Activated T-cell treated with anti-CD3 and anti-CD28 coated beads, Interleukin-2, amount 50 U/mL, for 24 hours (primary cell): ENCODE measurements around the gene FMO3.

ENCODE experiments used
- DNase-seq: peaks from one replicate; pipeline ENCODE4 v3.0.0-alpha.2; 2020
- H3K27ac Mint-ChIP-seq: 2 replicates; pipeline ENCODE4 v1.8.0; 2020; ENCODE audit warnings: mild to moderate bottlenecking, mixed read lengths
- H3K27me3 Mint-ChIP-seq: 2 replicates; pipeline ENCODE4 v1.8.0; 2020; ENCODE audit warnings: mixed read lengths
- H3K36me3 Mint-ChIP-seq: 2 replicates; pipeline ENCODE4 v1.8.0; 2020; ENCODE audit warnings: low read depth, mixed read lengths
- H3K4me1 Mint-ChIP-seq: 2 replicates; pipeline ENCODE4 v1.8.0; 2020; ENCODE audit warnings: low read depth, mixed read lengths
- H3K4me3 Mint-ChIP-seq: 2 replicates; pipeline ENCODE4 v1.8.0; 2020; ENCODE audit warnings: mild to moderate bottlenecking, moderate library complexity, mixed read lengths
- H3K9me3 Mint-ChIP-seq: 2 replicates; pipeline ENCODE4 v1.8.0; 2020; ENCODE audit warnings: mixed read lengths

FMO3 gene

DNA sequence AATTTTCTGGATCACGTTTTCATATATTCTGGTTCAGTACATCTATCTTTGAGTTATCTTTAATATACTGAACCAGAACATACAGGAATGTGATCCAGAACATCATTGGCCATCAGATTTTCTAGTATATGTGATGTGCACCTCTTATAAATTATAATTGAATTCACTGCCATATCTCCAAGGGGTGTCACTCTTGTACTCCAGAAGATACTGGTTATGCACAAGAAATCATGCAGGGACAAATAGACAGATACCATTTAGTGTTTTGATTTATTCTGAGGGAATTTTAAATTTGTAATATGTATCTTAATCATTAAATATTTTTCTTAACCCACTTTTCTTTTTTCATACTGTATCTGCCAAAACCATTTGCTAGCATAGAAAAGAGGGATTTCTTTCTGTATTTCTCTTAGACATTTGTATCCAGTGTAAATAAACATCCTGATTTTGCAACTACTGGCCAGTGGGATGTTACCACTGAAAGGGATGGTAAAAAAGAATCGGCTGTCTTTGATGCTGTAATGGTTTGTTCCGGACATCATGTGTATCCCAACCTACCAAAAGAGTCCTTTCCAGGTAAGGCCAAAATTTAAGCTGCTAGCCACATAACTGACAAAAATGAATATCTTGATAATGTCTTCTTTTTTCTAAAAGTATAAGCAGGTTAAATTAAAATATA lies 16.7 kb downstream of the FMO3 start:
- H3K9me3 Mint-ChIP-seq: no peaks in the 10 kb centered on the region
- H3K27me3 Mint-ChIP-seq: peaks cover 16% of the 10 kb centered on the region
- no peak overlapping the region for H3K4me3 Mint-ChIP-seq
- no peak overlapping the region for H3K27ac Mint-ChIP-seq
- no peak for DNase-seq
- H3K36me3 Mint-ChIP-seq: no peaks in the 10 kb centered on the region
- no peaks in the 10 kb centered on the region for H3K4me1 Mint-ChIP-seq

DNA sequence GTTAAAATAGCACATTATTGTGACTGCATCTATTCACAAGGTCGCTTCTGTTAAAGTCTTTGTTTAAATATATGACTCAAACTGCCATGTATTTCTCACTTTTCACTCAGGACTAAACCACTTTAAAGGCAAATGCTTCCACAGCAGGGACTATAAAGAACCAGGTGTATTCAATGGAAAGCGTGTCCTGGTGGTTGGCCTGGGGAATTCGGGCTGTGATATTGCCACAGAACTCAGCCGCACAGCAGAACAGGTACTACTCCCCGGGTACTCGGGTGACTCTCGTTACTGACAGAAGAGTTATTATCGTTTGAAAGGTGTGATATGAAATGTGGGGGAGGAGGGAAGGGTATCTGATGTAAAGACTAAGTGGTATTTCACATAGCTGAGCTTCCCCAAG lies 17.3 kb downstream of the FMO3 start:
- Mint-ChIP-seq H3K9me3 (no peaks in the 10 kb centered on the region), H3K4me3 (no peak overlapping the region), H3K27me3 (peaks cover 20% of the 10 kb centered on the region), H3K36me3 (no peaks in the 10 kb centered on the region), H3K27ac (no peak overlapping the region), H3K4me1 (no peaks in the 10 kb centered on the region)
- no peak for DNase-seq

DNA sequence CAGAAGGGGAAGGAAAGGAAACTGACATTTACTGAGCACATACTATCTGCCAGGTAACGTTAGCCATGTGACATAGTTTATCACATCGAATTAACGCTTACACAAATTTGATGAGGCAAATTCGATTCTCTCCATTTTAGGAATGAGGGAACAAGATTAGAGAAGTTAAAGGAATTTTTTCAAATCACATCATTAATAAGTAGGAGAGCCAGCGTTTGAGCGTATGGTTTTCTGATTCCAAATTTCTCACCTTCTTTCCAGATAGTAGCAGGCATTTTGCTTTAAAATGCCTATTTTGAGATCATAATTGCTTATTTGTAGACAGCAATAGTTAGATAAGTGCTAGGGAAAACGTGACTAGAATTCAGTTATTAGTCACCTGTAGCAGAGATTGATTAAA lies 19.3 kb downstream of the FMO3 start:
- peaks cover 19% of the 10 kb centered on the region for H3K27me3 Mint-ChIP-seq
- DNase-seq: no peak
- H3K9me3 Mint-ChIP-seq: no peaks in the 10 kb centered on the region
- H3K27ac Mint-ChIP-seq: no peak overlapping the region
- no peaks in the 10 kb centered on the region for H3K36me3 Mint-ChIP-seq
- no peaks in the 10 kb centered on the region for H3K4me1 Mint-ChIP-seq
- H3K4me3 Mint-ChIP-seq: no peak overlapping the region

DNA sequence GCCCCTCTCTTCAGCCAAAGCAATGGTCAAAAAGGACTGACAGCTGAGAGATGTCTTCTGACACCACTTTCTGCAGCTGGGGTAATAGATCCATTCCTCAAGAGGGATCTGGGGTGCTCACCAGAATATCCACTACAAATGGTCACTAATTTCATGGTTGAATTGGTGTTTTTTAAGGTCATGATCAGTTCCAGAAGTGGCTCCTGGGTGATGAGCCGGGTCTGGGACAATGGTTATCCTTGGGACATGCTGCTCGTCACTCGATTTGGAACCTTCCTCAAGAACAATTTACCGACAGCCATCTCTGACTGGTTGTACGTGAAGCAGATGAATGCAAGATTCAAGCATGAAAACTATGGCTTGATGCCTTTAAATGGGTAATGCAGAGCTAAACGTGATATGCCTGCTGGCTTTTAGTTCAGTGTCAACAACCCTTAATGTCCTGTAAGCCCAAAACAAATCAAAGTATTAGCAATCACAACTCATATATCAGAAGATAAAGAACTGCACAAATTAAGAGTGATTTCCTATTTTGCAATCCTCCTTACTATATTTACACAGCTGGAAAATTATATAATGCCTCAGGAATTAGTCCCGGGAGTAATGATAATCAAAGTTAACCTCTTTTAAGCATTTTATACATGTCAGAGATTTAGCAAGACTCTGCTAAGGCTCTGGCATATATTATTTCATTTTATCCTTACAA lies 20.1 kb downstream of the FMO3 start:
- DNase-seq: no peak
- Mint-ChIP-seq H3K27me3 (peaks cover 22% of the 10 kb centered on the region), H3K36me3 (no peaks in the 10 kb centered on the region), H3K4me1 (no peaks in the 10 kb centered on the region), H3K9me3 (no peaks in the 10 kb centered on the region), H3K27ac (no peak overlapping the region), H3K4me3 (no peak overlapping the region)

DNA sequence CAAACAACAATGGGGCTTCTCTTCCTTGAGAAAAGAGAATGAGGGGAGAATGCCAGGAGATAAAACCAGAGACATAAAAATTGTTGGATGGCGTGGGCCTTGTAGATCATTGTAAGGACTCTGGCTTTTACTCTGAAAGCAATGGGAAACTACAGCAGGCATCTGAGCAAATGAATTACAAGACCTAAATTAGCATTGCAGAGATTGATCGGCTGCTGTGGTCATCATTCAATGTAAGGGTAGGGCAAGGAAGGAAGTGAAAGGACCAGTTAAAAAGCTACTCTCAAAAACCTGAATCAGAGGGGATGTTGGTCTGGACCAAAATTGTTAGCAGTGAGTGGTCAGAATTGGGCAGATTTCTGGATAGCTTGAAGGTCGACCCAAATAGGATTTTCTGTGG lies 21.4 kb downstream of the FMO3 start:
- Mint-ChIP-seq H3K4me1 (no peaks in the 10 kb centered on the region), H3K36me3 (no peaks in the 10 kb centered on the region), H3K4me3 (no peak overlapping the region), H3K9me3 (no peaks in the 10 kb centered on the region), H3K27me3 (peaks cover 22% of the 10 kb centered on the region), H3K27ac (no peak overlapping the region)
- no peak for DNase-seq

DNA sequence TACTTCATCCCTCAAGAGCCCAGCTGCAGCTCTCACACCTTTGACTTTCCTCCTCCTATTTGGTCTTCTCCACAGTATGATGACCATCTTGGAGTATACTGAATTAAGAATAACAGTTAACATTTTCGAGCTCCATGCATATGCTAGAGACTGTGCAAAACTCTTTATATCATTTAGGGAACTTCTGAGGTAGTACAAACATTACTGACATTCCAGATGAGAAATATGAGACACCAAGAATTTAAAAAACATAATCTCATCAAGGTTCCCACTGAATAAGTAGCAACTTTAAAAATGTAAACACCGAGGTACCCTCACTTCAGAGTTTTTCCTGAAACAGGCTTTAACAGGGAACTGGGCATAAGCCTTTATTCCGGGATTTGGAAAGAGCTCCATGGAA lies 22.7 kb downstream of the FMO3 start:
- no peak overlapping the region for H3K27ac Mint-ChIP-seq
- H3K4me3 Mint-ChIP-seq: no peak overlapping the region
- DNase-seq: no peak
- no peaks in the 10 kb centered on the region for H3K9me3 Mint-ChIP-seq
- H3K27me3 Mint-ChIP-seq: peaks cover 24% of the 10 kb centered on the region
- H3K36me3 Mint-ChIP-seq: no peaks in the 10 kb centered on the region
- no peaks in the 10 kb centered on the region for H3K4me1 Mint-ChIP-seq

DNA sequence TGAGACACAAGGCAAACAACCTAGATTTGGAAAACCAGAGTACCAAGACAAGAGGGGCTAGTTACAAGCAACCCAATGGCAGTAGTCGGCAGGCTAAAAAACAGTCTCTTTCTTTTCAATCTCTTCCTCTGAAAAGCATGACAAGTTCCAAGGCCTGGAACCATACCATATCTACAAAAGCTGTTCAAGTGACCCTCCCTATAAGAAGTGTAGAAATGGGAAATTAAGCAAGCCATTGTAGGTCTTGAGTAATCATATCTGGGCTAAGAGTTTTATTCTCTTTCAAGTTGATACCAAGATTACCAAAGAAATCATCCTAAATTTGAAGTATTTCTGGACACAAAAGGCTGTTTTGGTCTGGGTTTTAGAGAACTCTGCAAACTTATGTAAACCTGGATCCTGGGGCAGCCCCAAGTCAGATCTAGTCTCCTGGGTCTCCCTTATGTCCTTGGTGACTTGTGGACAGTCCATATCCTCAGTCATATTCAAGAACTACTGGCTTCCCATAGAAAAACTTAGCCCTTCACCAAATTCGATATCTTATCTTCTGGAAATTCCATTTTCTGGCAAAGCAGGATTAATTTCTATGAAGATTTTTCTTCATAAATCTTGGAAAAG lies 24.7 kb downstream of the FMO3 start:
- H3K27me3 Mint-ChIP-seq: peaks cover 24% of the 10 kb centered on the region
- H3K36me3 Mint-ChIP-seq: no peaks in the 10 kb centered on the region
- DNase-seq: no peak
- H3K9me3 Mint-ChIP-seq: no peaks in the 10 kb centered on the region
- no peak overlapping the region for H3K4me3 Mint-ChIP-seq
- no peaks in the 10 kb centered on the region for H3K4me1 Mint-ChIP-seq
- no peak overlapping the region for H3K27ac Mint-ChIP-seq

DNA sequence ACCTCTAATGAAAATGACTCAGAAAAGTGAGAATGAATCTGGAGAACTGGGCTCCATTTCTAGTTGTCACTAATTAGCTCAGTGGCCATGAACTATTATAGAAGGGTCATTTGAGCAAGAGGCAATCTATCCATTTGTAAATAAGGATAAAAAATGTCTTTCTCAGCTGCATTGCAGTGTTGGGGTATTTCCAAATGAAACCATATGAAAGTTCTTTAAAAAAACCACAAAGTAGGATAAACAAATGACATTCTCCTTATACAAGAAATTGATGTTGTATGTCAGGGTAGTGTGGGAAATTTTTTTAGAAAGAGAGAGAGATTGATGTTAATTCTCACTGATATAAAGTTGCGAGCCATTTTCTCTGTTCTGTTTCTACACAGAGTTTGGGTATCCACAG lies 26.0 kb downstream of the FMO3 start:
- no peak for DNase-seq
- H3K27ac Mint-ChIP-seq: no peak overlapping the region
- H3K9me3 Mint-ChIP-seq: no peaks in the 10 kb centered on the region
- no peaks in the 10 kb centered on the region for H3K4me1 Mint-ChIP-seq
- H3K27me3 Mint-ChIP-seq: peaks cover 20% of the 10 kb centered on the region
- H3K4me3 Mint-ChIP-seq: no peak overlapping the region
- no peaks in the 10 kb centered on the region for H3K36me3 Mint-ChIP-seq

DNA sequence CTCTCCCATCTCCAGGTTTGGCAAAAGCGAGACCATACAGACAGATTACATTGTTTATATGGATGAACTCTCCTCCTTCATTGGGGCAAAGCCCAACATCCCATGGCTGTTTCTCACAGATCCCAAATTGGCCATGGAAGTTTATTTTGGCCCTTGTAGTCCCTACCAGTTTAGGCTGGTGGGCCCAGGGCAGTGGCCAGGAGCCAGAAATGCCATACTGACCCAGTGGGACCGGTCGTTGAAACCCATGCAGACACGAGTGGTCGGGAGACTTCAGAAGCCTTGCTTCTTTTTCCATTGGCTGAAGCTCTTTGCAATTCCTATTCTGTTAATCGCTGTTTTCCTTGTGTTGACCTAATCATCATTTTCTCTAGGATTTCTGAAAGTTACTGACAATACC lies 26.4 kb downstream of the FMO3 start:
- Mint-ChIP-seq H3K9me3 (no peaks in the 10 kb centered on the region), H3K4me3 (no peak overlapping the region), H3K27ac (no peak overlapping the region), H3K4me1 (no peaks in the 10 kb centered on the region), H3K36me3 (no peaks in the 10 kb centered on the region), H3K27me3 (peaks cover 17% of the 10 kb centered on the region)
- DNase-seq: no peak

DNA sequence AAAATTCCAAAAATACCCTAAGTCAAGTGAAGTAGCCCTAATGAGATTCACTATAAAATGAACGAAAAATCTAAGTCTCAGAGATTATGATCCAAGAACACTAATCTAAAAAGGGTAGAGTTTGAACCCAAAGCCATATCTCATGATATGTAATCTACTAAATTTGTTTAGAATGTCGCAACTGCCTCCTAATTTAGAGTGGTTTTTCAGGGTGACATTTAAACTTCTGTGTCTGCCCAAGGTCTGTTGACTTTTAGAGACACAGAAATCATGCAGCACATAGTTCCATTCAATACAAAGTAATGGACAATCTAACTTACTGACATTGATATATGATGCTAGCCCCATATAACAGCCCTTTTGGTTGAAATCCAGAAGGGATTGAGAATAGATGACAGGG lies 28.9 kb downstream of the FMO3 start:
- no peaks in the 10 kb centered on the region for H3K4me1 Mint-ChIP-seq
- H3K36me3 Mint-ChIP-seq: no peaks in the 10 kb centered on the region
- H3K27me3 Mint-ChIP-seq: peaks cover 10% of the 10 kb centered on the region
- no peaks in the 10 kb centered on the region for H3K9me3 Mint-ChIP-seq
- no peak overlapping the region for H3K4me3 Mint-ChIP-seq
- no peak for DNase-seq
- no peak overlapping the region for H3K27ac Mint-ChIP-seq

DNA sequence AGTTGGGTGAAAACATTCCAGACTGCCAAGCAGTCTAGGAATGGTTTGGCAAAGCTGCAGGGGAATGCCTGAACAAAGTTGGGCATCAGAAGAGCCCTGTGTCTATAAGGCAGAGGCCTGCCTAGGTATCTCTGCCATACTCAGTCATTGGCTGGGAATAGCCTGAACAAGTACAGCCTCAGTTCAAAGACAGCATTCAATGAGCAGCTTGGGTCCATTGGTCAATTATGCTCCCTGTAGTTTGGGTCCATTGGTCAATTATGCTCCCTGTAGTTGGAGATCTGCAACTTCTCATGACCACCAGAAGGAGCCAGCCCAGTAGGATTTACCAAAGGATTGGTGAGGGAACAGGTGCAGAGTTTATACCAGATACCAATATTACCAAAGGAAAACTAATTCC lies 31.6 kb downstream of the FMO3 start:
- Mint-ChIP-seq H3K27me3 (peaks cover 9% of the 10 kb centered on the region), H3K36me3 (no peaks in the 10 kb centered on the region), H3K4me3 (no peak overlapping the region), H3K9me3 (no peaks in the 10 kb centered on the region), H3K4me1 (no peaks in the 10 kb centered on the region), H3K27ac (no peak overlapping the region)
- no peak for DNase-seq

DNA sequence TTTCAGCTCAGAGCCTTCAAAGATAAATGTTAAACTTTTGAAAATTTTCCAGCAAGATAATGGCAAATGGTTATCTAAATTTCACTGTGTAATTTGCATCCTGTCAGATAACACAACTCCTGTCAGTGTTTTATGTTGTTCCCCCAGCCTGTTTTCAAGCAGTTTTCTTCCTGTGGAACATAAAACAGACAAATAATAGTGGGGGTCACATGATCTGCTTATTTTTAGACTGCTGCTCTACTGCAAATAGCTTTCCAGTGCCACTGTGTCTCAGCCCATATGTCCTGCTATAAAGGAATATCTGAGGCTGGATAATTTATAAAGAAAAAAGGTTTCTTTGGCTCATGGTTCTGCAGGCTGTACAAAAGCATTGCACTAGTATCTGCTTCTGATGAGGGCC lies 32.2 kb downstream of the FMO3 start:
- no peaks in the 10 kb centered on the region for H3K36me3 Mint-ChIP-seq
- no peak for DNase-seq

DNA sequence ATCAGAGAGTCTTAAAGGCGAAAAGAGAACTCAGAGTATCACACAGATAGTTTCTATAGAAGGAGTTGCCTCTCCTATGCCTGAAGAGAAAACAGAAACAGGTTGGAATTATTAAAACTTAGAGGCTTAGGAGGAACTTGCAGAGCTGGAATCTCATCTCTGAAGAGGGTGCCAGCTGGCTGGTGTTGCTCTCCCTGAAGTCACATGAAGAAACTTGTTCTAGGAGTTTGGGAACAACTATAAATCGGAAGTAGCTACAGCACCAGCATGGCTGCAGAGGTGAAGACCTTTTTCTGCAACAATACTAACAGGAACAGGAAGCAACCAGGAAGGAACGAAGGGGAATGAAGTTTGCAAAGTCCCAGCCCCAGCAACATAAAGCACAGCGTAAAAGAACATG lies 35.8 kb downstream of the FMO3 start:
- peaks cover 7% of the 10 kb centered on the region for H3K9me3 Mint-ChIP-seq
- H3K27ac Mint-ChIP-seq: no peak overlapping the region

More for the DNA sequence above, 32.2 kb downstream of the FMO3 start:
- peaks cover 15% of the 10 kb centered on the region for H3K27me3 Mint-ChIP-seq
- H3K9me3 Mint-ChIP-seq: no peaks in the 10 kb centered on the region
- H3K27ac Mint-ChIP-seq: no peak overlapping the region
- no peak overlapping the region for H3K4me3 Mint-ChIP-seq
- no peaks in the 10 kb centered on the region for H3K4me1 Mint-ChIP-seq

DNA sequence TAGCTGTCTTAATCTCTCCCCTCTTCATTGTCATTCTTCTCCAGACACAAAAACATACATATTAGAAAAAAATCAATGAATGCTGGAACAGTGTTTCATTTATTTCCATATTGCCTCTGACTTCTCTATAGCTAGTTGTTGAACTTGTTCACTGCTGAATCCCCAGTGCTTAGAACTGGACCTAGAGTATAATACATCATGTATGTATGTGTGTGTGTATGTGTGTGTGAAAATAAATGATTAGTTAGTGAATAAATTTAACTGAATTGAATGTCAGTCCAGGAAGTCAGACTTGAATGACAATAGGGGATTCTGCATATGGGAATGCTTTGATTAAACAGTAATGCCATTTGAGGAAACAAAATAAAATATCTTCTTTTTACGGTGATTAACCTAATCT lies 36.4 kb downstream of the FMO3 start:
- no peak for DNase-seq
- peaks cover 10% of the 10 kb centered on the region for H3K27me3 Mint-ChIP-seq
- no peaks in the 10 kb centered on the region for H3K36me3 Mint-ChIP-seq
- no peak overlapping the region for H3K27ac Mint-ChIP-seq
- peaks cover 7% of the 10 kb centered on the region for H3K9me3 Mint-ChIP-seq
- no peaks in the 10 kb centered on the region for H3K4me1 Mint-ChIP-seq
- H3K4me3 Mint-ChIP-seq: no peak overlapping the region

More for the DNA sequence above, 35.8 kb downstream of the FMO3 start:
- no peaks in the 10 kb centered on the region for H3K36me3 Mint-ChIP-seq
- DNase-seq: no peak
- H3K4me1 Mint-ChIP-seq: no peaks in the 10 kb centered on the region
- H3K4me3 Mint-ChIP-seq: no peak overlapping the region
- peaks cover 10% of the 10 kb centered on the region for H3K27me3 Mint-ChIP-seq

DNA sequence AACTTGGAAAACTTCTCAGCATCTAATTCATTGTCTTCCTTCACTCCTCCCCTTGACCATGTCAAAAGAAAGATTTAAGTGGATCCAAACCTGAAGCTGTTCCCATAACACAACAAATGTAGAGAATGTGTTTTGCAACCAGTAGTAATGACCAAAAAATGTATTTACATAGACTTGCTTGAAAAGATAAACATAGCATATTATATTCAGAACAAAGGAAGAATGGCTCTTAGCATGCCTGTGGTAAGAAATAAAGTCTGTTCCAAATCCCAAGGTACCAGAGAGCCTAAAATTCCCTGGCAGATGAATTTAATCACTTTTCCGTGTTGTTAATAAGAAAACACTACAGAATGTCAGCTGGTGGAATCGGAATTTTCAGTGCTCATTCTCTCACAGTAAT lies 36.8 kb downstream of the FMO3 start:
- H3K27ac Mint-ChIP-seq: no peak overlapping the region
- H3K36me3 Mint-ChIP-seq: no peaks in the 10 kb centered on the region
- peaks cover 7% of the 10 kb centered on the region for H3K9me3 Mint-ChIP-seq
- H3K4me3 Mint-ChIP-seq: no peak overlapping the region
- peaks cover 10% of the 10 kb centered on the region for H3K27me3 Mint-ChIP-seq
- no peaks in the 10 kb centered on the region for H3K4me1 Mint-ChIP-seq
- no peak for DNase-seq
